ENCODE data around the gene LIPE.
"Not testable (repeated sequence)": the region's sequence is repeated elsewhere in the genome, so short reads cannot be mapped to it uniquely, and the experiment has no call there.

The LIPE gene

GRCh38 chr19:42455621-42456081, 28.5 kb upstream of the LIPE start:
- peak; percentile 43 for ATAC-seq
- H3K9me3 Mint-ChIP-seq, result no peaks in the 10 kb centered on the region
- no peak for DNase-seq (ENCODE audit: low spot score in 2 of 2)
- peaks cover 19% of the 10 kb centered on the region for H3K4me1 Mint-ChIP-seq
- no peak overlapping the region for H3K27ac Mint-ChIP-seq
- H3K36me3 Mint-ChIP-seq, result no peaks in the 10 kb centered on the region
- no peak overlapping the region for H3K4me3 Mint-ChIP-seq

- ATAC-seq (no peak), DNase-seq (ENCODE audit: low spot score in 2 of 2) (no peak)
- Mint-ChIP-seq H3K9me3 (no peaks in the 10 kb centered on the region), H3K27ac (no peak overlapping the region), H3K36me3 (no peaks in the 10 kb centered on the region), H3K4me1 (peaks cover 17% of the 10 kb centered on the region), H3K4me3 (no peak overlapping the region)
Measured at GRCh38 chr19:42455086-42455485, 27.9 kb upstream of the LIPE start.

- H3K4me1 Mint-ChIP-seq, result peaks cover 14% of the 10 kb centered on the region
- no peak for ATAC-seq
- no peaks in the 10 kb centered on the region for H3K9me3 Mint-ChIP-seq
- no peak for DNase-seq (ENCODE audit: low spot score in 2 of 2)
- H3K4me3 Mint-ChIP-seq, result no peak overlapping the region
- H3K36me3 Mint-ChIP-seq, result no peaks in the 10 kb centered on the region
- H3K27ac Mint-ChIP-seq, result peak overlapping the region; percentile 56
Measured at GRCh38 chr19:42452590-42452989, 25.4 kb upstream of the LIPE start.

GRCh38 chr19:42450314-42450934, 23.2 kb upstream of the LIPE start:
- Mint-ChIP-seq H3K4me1 (peaks cover 14% of the 10 kb centered on the region), H3K4me3 (no peak overlapping the region), H3K27ac (no peak overlapping the region), H3K36me3 (no peaks in the 10 kb centered on the region), H3K9me3 (no peaks in the 10 kb centered on the region)
- DNase-seq (ENCODE audit: low spot score in 2 of 2) (peak; percentile 60 to 81), ATAC-seq (peak; percentile 99)

- not testable (repeated sequence) for H3K9me3 Mint-ChIP-seq; ATAC-seq; H3K4me1 Mint-ChIP-seq; H3K36me3 Mint-ChIP-seq; DNase-seq (ENCODE audit: low spot score in 2 of 2); H3K27ac Mint-ChIP-seq; H3K4me3 Mint-ChIP-seq
Measured at GRCh38 chr19:42448306-42448705, 21.1 kb upstream of the LIPE start.

- Mint-ChIP-seq H3K36me3 (no peaks in the 10 kb centered on the region), H3K9me3 (no peaks in the 10 kb centered on the region), H3K4me1 (peaks cover 6% of the 10 kb centered on the region), H3K27ac (no peak overlapping the region), H3K4me3 (no peak overlapping the region)
- no peak for ATAC-seq
- DNase-seq (ENCODE audit: low spot score in 2 of 2), result no peak
Measured at GRCh38 chr19:42445948-42446347, 18.8 kb upstream of the LIPE start.

GRCh38 chr19:42443944-42444398, 16.8 kb upstream of the LIPE start:
- peak overlapping the region; percentile 53 for H3K27ac Mint-ChIP-seq
- ATAC-seq, result no peak
- H3K36me3 Mint-ChIP-seq, result no peaks in the 10 kb centered on the region
- no peak for DNase-seq (ENCODE audit: low spot score in 2 of 2)
- H3K4me3 Mint-ChIP-seq, result no peak overlapping the region
- no peaks in the 10 kb centered on the region for H3K9me3 Mint-ChIP-seq
- peaks cover 14% of the 10 kb centered on the region for H3K4me1 Mint-ChIP-seq

- Mint-ChIP-seq H3K36me3 (no peaks in the 10 kb centered on the region), H3K4me3 (no peak within 1 kb of the TSS), H3K27ac (peak within 1 kb of the TSS; percentile 53), H3K4me1 (peaks cover 21% of the 10 kb centered on the region), H3K9me3 (no peaks in the 10 kb centered on the region)
- DNase-seq (ENCODE audit: low spot score in 2 of 2), result no peak
- ATAC-seq, result no peak
Measured at GRCh38 chr19:42442833-42443232, 15.6 kb upstream of the LIPE start, which contains the start of gene CXCL17. CXCL17 (minus strand) TSS chr19:42442946; CDS start chr19:42442832, 114 bp downstream.

GRCh38 chr19:42441049-42441445, 13.9 kb upstream of the LIPE start:
- no peaks in the 10 kb centered on the region for H3K9me3 Mint-ChIP-seq
- H3K36me3 Mint-ChIP-seq, result no peaks in the 10 kb centered on the region
- DNase-seq (ENCODE audit: low spot score in 2 of 2) (no peak), ATAC-seq (peak; percentile 58)
- peaks cover 21% of the 10 kb centered on the region for H3K4me1 Mint-ChIP-seq
- H3K4me3 Mint-ChIP-seq, result peak overlapping the region; percentile 0
- peak overlapping the region; percentile 6 for H3K27ac Mint-ChIP-seq

- peak; percentile 77 for ATAC-seq
- peak; percentile 79 to 89 for DNase-seq (ENCODE audit: low spot score in 2 of 2)
- Mint-ChIP-seq H3K27ac (peak overlapping the region; percentile 6), H3K36me3 (no peaks in the 10 kb centered on the region), H3K4me3 (peak overlapping the region; percentile 0), H3K9me3 (no peaks in the 10 kb centered on the region), H3K4me1 (peaks cover 21% of the 10 kb centered on the region)
Measured at GRCh38 chr19:42440357-42441048, 13.3 kb upstream of the LIPE start.

- no peak overlapping the region for H3K4me3 Mint-ChIP-seq
- H3K36me3 Mint-ChIP-seq, result no peaks in the 10 kb centered on the region
- no peak for ATAC-seq
- no peak overlapping the region for H3K27ac Mint-ChIP-seq
- DNase-seq (ENCODE audit: low spot score in 2 of 2), result no peak
- no peaks in the 10 kb centered on the region for H3K9me3 Mint-ChIP-seq
- H3K4me1 Mint-ChIP-seq, result peaks cover 21% of the 10 kb centered on the region
Measured at GRCh38 chr19:42436006-42436405, 8.8 kb upstream of the LIPE start.

- Mint-ChIP-seq H3K27ac (no peak overlapping the region), H3K4me1 (peaks cover 14% of the 10 kb centered on the region), H3K4me3 (no peak overlapping the region), H3K36me3 (no peaks in the 10 kb centered on the region), H3K9me3 (no peaks in the 10 kb centered on the region)
- DNase-seq (ENCODE audit: low spot score in 2 of 2) (no peak), ATAC-seq (no peak)
Measured at GRCh38 chr19:42435316-42435715, 8.1 kb upstream of the LIPE start.

GRCh38 chr19:42433503-42434260, 6.5 kb upstream of the LIPE start:
- DNase-seq (ENCODE audit: low spot score in 2 of 2) (peak; percentile 44 to 80), ATAC-seq (peak; percentile 86)
- Mint-ChIP-seq H3K4me1 (peaks cover 11% of the 10 kb centered on the region), H3K27ac (no peak overlapping the region), H3K4me3 (no peak overlapping the region), H3K9me3 (no peaks in the 10 kb centered on the region), H3K36me3 (no peaks in the 10 kb centered on the region)

- Mint-ChIP-seq H3K4me1 (peaks cover 5% of the 10 kb centered on the region), H3K36me3 (no peaks in the 10 kb centered on the region), H3K9me3 (no peaks in the 10 kb centered on the region), H3K4me3 (no peak overlapping the region), H3K27ac (no peak overlapping the region)
- DNase-seq (ENCODE audit: low spot score in 2 of 2) (no peak), ATAC-seq (no peak)
Measured at GRCh38 chr19:42431486-42431885, 4.3 kb upstream of the LIPE start.

- no peaks in the 10 kb centered on the region for H3K9me3 Mint-ChIP-seq
- DNase-seq (ENCODE audit: low spot score in 2 of 2) (no peak), ATAC-seq (no peak)
- no peak overlapping the region for H3K4me3 Mint-ChIP-seq
- H3K27ac Mint-ChIP-seq, result no peak overlapping the region
- H3K36me3 Mint-ChIP-seq, result peaks cover 2% of the 10 kb centered on the region
- peaks cover 14% of the 10 kb centered on the region for H3K4me1 Mint-ChIP-seq
Measured at GRCh38 chr19:42428676-42429075, 1.5 kb upstream of the LIPE start.

Measured in stimulated activated effector memory CD8-positive, alpha-beta T cell treated with anti-CD3 and anti-CD28 coated beads, Interleukin-12 subunit alpha, Interleukin-12 subunit beta, amount 100 ng/mL, for 72 hours (primary cell).